ENCODE data around the gene USP7.

Gene USP7

GRCh38 chr16:8905795-8906591, 57.7 kb downstream of the USP7 start:
- Histone ChIP-seq H3K9ac (ENCODE audit: low read length) (no peak overlapping the region), H3K4me3 (ENCODE audit: low read length) (no peak overlapping the region), H3K9me3 (ENCODE audit: control insufficient read depth, low read depth, low read length) (no peaks in the 10 kb centered on the region), H3K27ac (ENCODE audit: low read length) (no peak overlapping the region), H3K27me3 (ENCODE audit: control insufficient read depth, insufficient read depth, low read length) (no peaks in the 10 kb centered on the region), H3K36me3 (ENCODE audit: control insufficient read depth, low read depth, low read length) (peaks cover 93% of the 10 kb centered on the region), H3K4me1 (ENCODE audit: control insufficient read depth, low read depth, low read length) (no peaks in the 10 kb centered on the region)

- Histone ChIP-seq H3K4me1 (ENCODE audit: control insufficient read depth, low read depth, low read length) (no peaks in the 10 kb centered on the region), H3K36me3 (ENCODE audit: control insufficient read depth, low read depth, low read length) (peaks cover 93% of the 10 kb centered on the region), H3K4me3 (ENCODE audit: low read length) (no peak overlapping the region), H3K27ac (ENCODE audit: low read length) (no peak overlapping the region), H3K27me3 (ENCODE audit: control insufficient read depth, insufficient read depth, low read length) (no peaks in the 10 kb centered on the region), H3K9me3 (ENCODE audit: control insufficient read depth, low read depth, low read length) (no peaks in the 10 kb centered on the region), H3K9ac (ENCODE audit: low read length) (no peak overlapping the region)
Measured at GRCh38 chr16:8905168-8905762, 58.4 kb downstream of the USP7 start.

DNA sequence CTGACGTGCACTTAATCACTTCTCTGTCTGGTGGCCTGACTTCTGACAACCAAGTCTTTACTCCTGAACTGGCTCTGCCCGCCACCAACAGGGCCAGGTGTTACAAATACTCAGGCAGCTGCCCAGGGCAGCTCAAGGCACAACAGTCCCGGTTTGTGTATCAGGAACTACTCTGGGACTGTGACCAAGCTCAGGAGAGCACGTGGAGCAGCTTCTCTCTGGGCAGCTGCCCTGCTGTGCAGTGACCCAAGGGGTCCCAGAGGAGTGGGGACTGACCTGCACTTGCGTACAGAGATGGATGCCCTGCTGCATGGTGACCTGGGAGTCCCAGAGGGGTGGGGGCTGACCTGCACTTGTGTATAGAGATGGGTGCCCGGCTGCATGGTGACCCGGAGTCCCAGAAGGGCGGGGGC, 59.7 kb downstream of the USP7 start:
- no peaks in the 10 kb centered on the region for H3K27me3 ChIP-seq (ENCODE audit: control insufficient read depth, insufficient read depth, low read length)
- H3K4me1 ChIP-seq (ENCODE audit: control insufficient read depth, low read depth, low read length), result no peaks in the 10 kb centered on the region
- H3K4me3 ChIP-seq (ENCODE audit: low read length), result no peak overlapping the region
- no peak overlapping the region for H3K9ac ChIP-seq (ENCODE audit: low read length)
- H3K27ac ChIP-seq (ENCODE audit: low read length), result no peak overlapping the region
- H3K9me3 ChIP-seq (ENCODE audit: control insufficient read depth, low read depth, low read length), result no peaks in the 10 kb centered on the region
- H3K36me3 ChIP-seq (ENCODE audit: control insufficient read depth, low read depth, low read length), result peaks cover 94% of the 10 kb centered on the region

GRCh38 chr16:8903004-8903403, 60.7 kb downstream of the USP7 start:
- Histone ChIP-seq H3K27ac (ENCODE audit: low read length) (no peak overlapping the region), H3K4me3 (ENCODE audit: low read length) (no peak overlapping the region), H3K36me3 (ENCODE audit: control insufficient read depth, low read depth, low read length) (peaks cover 94% of the 10 kb centered on the region), H3K9ac (ENCODE audit: low read length) (no peak overlapping the region), H3K9me3 (ENCODE audit: control insufficient read depth, low read depth, low read length) (no peaks in the 10 kb centered on the region), H3K4me1 (ENCODE audit: control insufficient read depth, low read depth, low read length) (no peaks in the 10 kb centered on the region), H3K27me3 (ENCODE audit: control insufficient read depth, insufficient read depth, low read length) (no peaks in the 10 kb centered on the region)

DNA sequence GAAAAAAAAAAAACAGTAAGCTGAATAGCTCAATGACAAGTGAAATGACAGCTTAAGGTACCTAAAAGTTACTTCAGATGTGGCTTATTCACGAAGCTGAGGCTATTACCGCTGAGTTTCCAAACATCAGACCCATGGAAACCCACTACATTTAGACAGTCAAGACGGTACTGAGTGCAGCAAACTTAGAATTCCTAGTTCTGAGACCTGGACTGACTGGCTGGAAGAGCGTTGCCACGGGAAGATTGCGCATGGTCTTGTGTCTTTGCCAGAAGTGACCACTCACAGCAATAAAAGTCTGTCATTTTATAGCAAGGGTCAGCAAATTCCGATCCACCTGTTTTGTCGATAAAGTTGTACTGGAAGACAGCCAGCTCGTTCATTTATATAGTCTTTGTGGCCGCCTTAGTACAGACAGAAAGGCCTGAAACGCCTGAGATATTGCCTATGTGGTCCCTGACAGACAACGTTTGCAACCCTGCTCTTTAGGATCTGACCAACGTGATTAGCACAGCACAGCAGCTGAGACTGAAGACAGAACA, 62.3 kb downstream of the USP7 start:
- Histone ChIP-seq H3K9ac (ENCODE audit: low read length) (no peak overlapping the region), H3K9me3 (ENCODE audit: control insufficient read depth, low read depth, low read length) (no peaks in the 10 kb centered on the region), H3K4me3 (ENCODE audit: low read length) (no peak overlapping the region), H3K27me3 (ENCODE audit: control insufficient read depth, insufficient read depth, low read length) (no peaks in the 10 kb centered on the region), H3K4me1 (ENCODE audit: control insufficient read depth, low read depth, low read length) (no peaks in the 10 kb centered on the region), H3K27ac (ENCODE audit: low read length) (no peak overlapping the region), H3K36me3 (ENCODE audit: control insufficient read depth, low read depth, low read length) (peaks cover 95% of the 10 kb centered on the region)

GRCh38 chr16:8900343-8900742, 63.4 kb downstream of the USP7 start:
- no peak overlapping the region for H3K9ac ChIP-seq (ENCODE audit: low read length)
- no peaks in the 10 kb centered on the region for H3K4me1 ChIP-seq (ENCODE audit: control insufficient read depth, low read depth, low read length)
- peaks cover 92% of the 10 kb centered on the region for H3K36me3 ChIP-seq (ENCODE audit: control insufficient read depth, low read depth, low read length)
- no peak overlapping the region for H3K27ac ChIP-seq (ENCODE audit: low read length)
- H3K4me3 ChIP-seq (ENCODE audit: low read length), result no peak overlapping the region
- no peaks in the 10 kb centered on the region for H3K9me3 ChIP-seq (ENCODE audit: control insufficient read depth, low read depth, low read length)
- no peaks in the 10 kb centered on the region for H3K27me3 ChIP-seq (ENCODE audit: control insufficient read depth, insufficient read depth, low read length)

DNA sequence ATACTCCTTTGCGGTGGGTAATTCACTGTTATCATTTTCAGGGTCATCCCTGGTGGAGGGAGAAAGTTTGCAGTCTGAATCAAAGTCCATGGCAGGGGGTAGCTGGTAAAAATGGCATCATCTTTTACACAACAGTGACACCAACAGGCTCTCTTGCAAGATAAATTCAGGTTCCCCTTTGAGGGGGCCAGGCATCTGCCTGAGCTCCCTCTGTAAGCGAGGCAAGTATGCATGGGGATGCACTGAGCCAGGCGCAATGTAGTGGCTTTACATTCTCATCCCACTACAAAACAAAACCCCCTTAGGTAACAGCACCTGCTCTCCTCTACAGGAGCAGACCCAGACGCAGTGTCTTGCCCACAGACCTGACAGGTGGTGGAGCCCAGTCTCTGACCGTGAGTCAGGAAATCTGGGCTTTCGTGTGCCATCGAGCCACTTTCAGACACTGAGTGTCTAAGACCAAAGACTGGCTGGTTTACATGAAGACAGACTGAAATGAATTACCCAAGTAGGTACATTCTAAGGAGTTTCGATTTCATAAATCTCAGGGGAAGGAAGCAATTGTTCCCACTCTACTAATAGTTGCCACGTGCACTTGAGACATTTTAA, 63.9 kb downstream of the USP7 start:
- no peak overlapping the region for H3K27ac ChIP-seq (ENCODE audit: low read length)
- no peaks in the 10 kb centered on the region for H3K9me3 ChIP-seq (ENCODE audit: control insufficient read depth, low read depth, low read length)
- no peaks in the 10 kb centered on the region for H3K4me1 ChIP-seq (ENCODE audit: control insufficient read depth, low read depth, low read length)
- H3K36me3 ChIP-seq (ENCODE audit: control insufficient read depth, low read depth, low read length), result peaks cover 92% of the 10 kb centered on the region
- no peak overlapping the region for H3K4me3 ChIP-seq (ENCODE audit: low read length)
- no peak overlapping the region for H3K9ac ChIP-seq (ENCODE audit: low read length)
- H3K27me3 ChIP-seq (ENCODE audit: control insufficient read depth, insufficient read depth, low read length), result no peaks in the 10 kb centered on the region

GRCh38 chr16:8898660-8899318, 64.9 kb downstream of the USP7 start:
- Histone ChIP-seq H3K9me3 (ENCODE audit: control insufficient read depth, low read depth, low read length) (no peaks in the 10 kb centered on the region), H3K4me1 (ENCODE audit: control insufficient read depth, low read depth, low read length) (no peaks in the 10 kb centered on the region), H3K36me3 (ENCODE audit: control insufficient read depth, low read depth, low read length) (peaks cover 95% of the 10 kb centered on the region), H3K9ac (ENCODE audit: low read length) (no peak overlapping the region), H3K27ac (ENCODE audit: low read length) (no peak overlapping the region), H3K27me3 (ENCODE audit: control insufficient read depth, insufficient read depth, low read length) (no peaks in the 10 kb centered on the region), H3K4me3 (ENCODE audit: low read length) (no peak overlapping the region)

DNA sequence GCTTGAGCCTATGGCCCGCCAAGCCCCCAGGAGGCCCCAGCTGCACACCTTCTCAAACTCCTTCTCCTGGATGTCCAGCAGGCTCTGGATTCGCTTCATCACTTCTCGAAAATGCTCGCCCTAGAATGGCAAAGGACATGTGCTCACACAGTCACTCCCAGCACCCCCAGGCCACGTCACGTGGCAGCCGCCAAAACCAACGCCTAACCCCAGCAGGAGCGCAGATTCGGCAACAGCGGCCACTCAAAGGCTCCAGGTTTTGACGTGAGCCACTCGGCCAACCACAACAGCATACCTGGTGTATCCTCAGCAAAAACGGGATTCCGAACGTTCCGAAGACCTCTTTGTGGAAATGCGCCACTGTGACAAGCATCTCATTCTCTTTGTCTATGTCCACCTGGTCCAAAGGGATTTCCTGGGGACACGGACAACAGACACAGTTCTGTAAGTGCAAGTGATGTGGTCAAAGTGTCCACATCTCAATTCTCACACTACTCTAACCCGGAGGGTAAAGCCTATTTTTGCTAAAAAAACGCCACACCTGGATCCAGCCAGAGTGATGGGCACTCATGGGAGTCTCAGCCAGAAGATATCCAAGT, 68.9 kb downstream of the USP7 start:
- Histone ChIP-seq H3K36me3 (ENCODE audit: control insufficient read depth, low read depth, low read length) (peaks cover 90% of the 10 kb centered on the region), H3K4me1 (ENCODE audit: control insufficient read depth, low read depth, low read length) (no peaks in the 10 kb centered on the region), H3K27me3 (ENCODE audit: control insufficient read depth, insufficient read depth, low read length) (no peaks in the 10 kb centered on the region), H3K9me3 (ENCODE audit: control insufficient read depth, low read depth, low read length) (no peaks in the 10 kb centered on the region), H3K4me3 (ENCODE audit: low read length) (no peak overlapping the region), H3K9ac (ENCODE audit: low read length) (no peak overlapping the region), H3K27ac (ENCODE audit: low read length) (no peak overlapping the region)

DNA sequence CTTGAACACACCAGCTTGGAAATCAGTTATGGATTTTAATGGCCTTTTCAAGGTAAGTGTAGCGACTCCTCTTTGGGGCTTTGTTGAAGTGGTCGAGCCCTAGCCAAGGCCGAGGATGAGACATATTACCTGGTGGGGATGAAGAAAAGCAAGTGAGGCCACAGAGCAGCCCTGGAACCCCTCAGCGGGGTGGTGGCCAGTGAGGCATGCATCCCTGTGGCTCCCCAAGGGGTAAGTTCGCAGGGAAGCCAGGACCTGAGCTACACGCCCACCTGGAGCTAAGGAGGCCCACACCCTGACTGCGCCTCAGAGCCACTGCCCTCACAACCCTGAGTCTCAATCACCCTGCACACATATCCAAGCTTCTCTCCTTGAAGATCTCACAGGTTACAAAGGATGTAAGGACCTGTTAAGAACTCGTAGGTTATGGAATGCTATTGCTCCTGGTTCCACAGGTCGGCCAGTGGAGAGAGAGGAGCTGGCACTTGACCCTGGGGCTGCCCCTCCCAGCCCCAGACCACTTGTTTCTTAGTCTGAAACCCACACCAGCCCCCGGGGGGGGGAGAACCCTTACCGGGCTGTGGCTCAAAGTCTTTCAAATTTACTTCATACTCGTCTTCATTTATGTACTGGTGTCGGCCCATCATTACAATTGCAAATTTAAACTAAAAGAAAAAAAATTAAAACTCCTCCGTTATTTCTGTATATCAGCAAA, 69.6 kb downstream of the USP7 start:
- H3K27me3 ChIP-seq (ENCODE audit: control insufficient read depth, insufficient read depth, low read length), result no peaks in the 10 kb centered on the region
- no peaks in the 10 kb centered on the region for H3K9me3 ChIP-seq (ENCODE audit: control insufficient read depth, low read depth, low read length)
- no peaks in the 10 kb centered on the region for H3K4me1 ChIP-seq (ENCODE audit: control insufficient read depth, low read depth, low read length)
- H3K4me3 ChIP-seq (ENCODE audit: low read length), result no peak overlapping the region
- no peak overlapping the region for H3K27ac ChIP-seq (ENCODE audit: low read length)
- H3K9ac ChIP-seq (ENCODE audit: low read length), result no peak overlapping the region
- peaks cover 87% of the 10 kb centered on the region for H3K36me3 ChIP-seq (ENCODE audit: control insufficient read depth, low read depth, low read length)

Measured in iPS-18a (cell line).